Measurements from ENCODE around the gene OAT.
A peak's percentile ranks its signal among the peaks of the same experiment; 100 is the strongest.

Gene OAT

DNA sequence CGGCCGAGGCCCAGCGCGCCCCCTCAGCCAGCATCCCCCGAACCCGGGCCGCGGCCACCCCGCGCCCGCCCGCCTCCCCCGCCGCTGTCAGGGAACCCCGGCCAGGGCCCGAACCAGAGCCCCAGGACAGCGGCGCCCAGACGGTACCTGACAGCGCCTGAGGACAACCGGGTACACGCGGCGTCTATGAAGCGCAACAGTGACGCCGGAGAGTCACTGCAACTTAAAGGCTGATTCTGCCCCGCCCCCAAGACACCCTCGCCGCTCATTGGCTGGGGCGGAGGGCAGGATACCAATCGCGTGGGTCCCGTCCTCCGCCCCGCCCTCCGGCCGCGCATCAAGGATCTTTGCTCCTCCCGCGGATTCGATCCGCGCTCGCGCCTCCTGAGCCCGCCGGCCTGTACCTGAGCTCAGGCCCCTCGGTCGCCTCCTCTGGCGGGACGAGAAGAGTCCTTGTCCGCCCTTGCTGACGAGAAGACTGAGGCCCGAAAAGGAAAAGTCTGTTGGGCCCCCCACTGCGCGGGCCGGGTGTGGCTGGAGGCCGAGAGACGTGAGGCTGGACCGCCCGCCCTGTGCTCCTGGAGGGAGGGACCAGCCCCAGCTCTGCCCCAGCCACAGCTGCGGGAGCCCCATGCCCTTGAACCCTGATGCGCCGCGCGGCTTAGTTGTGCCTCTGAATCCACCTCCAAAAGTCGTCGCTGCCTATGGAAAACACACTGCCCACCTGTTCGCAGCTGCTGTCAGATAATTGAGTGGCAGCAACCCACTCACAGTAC, at the start of gene OAT:
TSS of gene OAT (minus strand) at position 198 of the 776 bp plus-strand sequence. CDS start 6,752 bp downstream, outside the sequence.
- Histone ChIP-seq H3K27ac (ENCODE audit: low read length) (no peak within 1 kb of the TSS), H3K27me3 (ENCODE audit: insufficient read depth, low read length) (peaks cover 25% of the 10 kb centered on the region), H3K9ac (ENCODE audit: low read depth, low read length) (peak within 1 kb of the TSS; percentile 63; the same call in 1 of the 2 replicates), H3K36me3 (ENCODE audit: insufficient read depth, low read depth, low read length) (no peaks in the 10 kb centered on the region), H3K4me3 (ENCODE audit: low read length) (peak within 1 kb of the TSS; percentile 71), H3K4me1 (ENCODE audit: insufficient read depth, low read length) (no peaks in the 10 kb centered on the region; the same call in 1 of the 2 replicates), H3K9me3 (ENCODE audit: insufficient read depth, low read depth, low read length) (no peaks in the 10 kb centered on the region)

DNA sequence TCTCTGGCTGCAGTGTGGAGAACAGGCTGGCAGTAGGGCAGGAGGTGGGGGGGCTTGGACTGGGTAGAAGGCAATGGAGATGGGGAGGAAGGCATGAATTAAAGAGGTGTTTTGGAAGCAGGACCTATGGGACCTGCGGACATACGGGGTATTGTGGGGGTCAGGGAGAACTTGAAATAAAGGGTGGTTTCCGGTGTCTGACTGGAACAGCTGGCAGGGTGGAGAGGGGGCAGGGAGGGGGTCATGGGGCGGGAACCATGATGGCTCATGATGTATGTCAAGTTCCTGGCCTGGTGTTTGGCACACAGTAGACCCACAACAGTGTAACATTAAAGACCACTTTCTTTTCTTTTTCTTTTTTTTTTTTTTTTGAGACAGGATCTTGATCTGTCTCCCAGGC, 48.4 kb upstream of the OAT start:
- no peaks in the 10 kb centered on the region for H3K36me3 ChIP-seq (ENCODE audit: insufficient read depth, low read depth, low read length)
- H3K27ac ChIP-seq (ENCODE audit: low read length): no peak overlapping the region
- no peak overlapping the region for H3K9ac ChIP-seq (ENCODE audit: low read depth, low read length)
- no peaks in the 10 kb centered on the region for H3K9me3 ChIP-seq (ENCODE audit: insufficient read depth, low read depth, low read length)
- no peak overlapping the region for H3K4me3 ChIP-seq (ENCODE audit: low read length)
- H3K27me3 ChIP-seq (ENCODE audit: insufficient read depth, low read length): no peaks in the 10 kb centered on the region
- H3K4me1 ChIP-seq (ENCODE audit: insufficient read depth, low read length): peaks cover 38% of the 10 kb centered on the region

DNA sequence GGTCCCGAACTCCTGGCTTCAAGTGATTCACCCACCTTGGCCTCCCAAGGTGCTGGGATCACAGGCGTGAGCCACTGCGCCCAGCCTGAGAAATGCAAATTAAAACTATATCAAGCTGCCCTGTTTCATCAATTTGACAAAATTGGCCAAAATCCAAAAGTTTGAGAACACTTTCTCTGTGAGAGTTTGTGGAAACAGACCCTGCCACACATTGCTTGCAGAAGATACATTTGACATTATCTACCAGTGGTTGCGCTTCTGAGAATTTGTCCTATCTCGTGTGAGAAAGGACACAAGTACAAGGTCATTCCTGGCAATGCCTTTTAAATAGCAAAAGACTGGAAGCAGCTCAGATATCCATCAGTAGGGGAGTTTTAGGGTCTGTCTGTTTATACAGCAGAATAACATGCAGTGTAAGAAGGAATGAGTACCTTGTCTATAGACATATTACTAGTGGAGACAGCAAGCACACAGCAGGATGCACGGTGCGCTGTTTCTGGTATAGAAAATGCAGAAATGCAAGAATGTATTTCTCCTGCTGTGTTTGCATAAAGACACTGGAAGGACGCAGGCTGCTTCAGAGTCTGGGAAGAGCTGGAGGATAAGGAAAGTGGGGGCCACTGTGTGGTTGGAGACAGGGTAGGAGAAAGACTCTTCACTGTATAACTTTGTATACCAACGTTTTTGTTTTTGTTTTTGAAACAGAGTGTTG, 47.2 kb upstream of the OAT start:
- Histone ChIP-seq H3K36me3 (ENCODE audit: insufficient read depth, low read depth, low read length) (no peaks in the 10 kb centered on the region), H3K4me1 (ENCODE audit: insufficient read depth, low read length) (peaks cover 36% of the 10 kb centered on the region), H3K27me3 (ENCODE audit: insufficient read depth, low read length) (no peaks in the 10 kb centered on the region), H3K27ac (ENCODE audit: low read length) (peak overlapping the region; percentile 22), H3K9ac (ENCODE audit: low read depth, low read length) (peak overlapping the region; percentile 10; the same call in 1 of the 2 replicates), H3K4me3 (ENCODE audit: low read length) (peak overlapping the region; percentile 43; the same call in 1 of the 2 replicates), H3K9me3 (ENCODE audit: insufficient read depth, low read depth, low read length) (no peaks in the 10 kb centered on the region)

DNA sequence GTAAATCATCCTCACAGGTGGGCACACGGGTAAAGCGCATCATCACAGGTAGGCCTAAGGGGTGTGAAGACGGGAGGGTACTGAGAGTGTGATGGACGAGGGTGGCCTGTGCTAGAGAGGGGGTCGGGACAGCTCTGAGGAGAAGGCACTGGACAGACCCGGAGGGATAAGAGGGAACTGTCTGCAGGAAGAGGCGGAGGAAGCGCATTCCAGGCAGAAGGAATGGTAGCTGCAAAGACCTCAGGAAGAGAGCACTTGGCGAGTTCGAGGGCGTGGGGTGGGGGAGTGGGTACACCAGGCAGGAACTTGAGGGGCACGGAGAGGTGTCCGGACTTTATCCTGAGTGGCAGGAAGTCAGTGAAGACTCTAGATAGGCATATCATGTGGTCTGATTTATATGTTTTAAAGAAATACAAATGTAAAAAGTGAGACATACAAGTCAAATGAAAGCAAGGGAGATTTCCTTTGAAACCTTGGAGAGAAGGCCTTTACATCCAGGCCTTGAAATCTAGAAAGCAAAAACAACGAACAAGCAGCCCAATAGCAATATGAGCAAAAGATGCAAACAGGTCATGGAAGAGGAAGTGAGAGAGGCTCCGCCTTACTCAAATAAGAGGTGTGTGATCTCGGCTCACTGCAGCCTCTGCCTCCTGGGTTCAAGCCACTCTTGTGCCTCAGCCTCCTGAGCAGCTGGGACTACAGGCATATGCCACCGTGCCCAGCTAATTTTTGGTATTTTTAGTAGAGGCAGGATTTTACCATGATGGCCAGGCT, 46.5 kb upstream of the OAT start:
- no peaks in the 10 kb centered on the region for H3K36me3 ChIP-seq (ENCODE audit: insufficient read depth, low read depth, low read length)
- H3K4me3 ChIP-seq (ENCODE audit: low read length): peak overlapping the region; percentile 43; the same call in 1 of the 2 replicates
- H3K9ac ChIP-seq (ENCODE audit: low read depth, low read length): peak overlapping the region; percentile 10; the same call in 1 of the 2 replicates
- peak overlapping the region; percentile 22 for H3K27ac ChIP-seq (ENCODE audit: low read length)
- no peaks in the 10 kb centered on the region for H3K9me3 ChIP-seq (ENCODE audit: insufficient read depth, low read depth, low read length)
- peaks cover 29% of the 10 kb centered on the region for H3K4me1 ChIP-seq (ENCODE audit: insufficient read depth, low read length)
- no peaks in the 10 kb centered on the region for H3K27me3 ChIP-seq (ENCODE audit: insufficient read depth, low read length)

DNA sequence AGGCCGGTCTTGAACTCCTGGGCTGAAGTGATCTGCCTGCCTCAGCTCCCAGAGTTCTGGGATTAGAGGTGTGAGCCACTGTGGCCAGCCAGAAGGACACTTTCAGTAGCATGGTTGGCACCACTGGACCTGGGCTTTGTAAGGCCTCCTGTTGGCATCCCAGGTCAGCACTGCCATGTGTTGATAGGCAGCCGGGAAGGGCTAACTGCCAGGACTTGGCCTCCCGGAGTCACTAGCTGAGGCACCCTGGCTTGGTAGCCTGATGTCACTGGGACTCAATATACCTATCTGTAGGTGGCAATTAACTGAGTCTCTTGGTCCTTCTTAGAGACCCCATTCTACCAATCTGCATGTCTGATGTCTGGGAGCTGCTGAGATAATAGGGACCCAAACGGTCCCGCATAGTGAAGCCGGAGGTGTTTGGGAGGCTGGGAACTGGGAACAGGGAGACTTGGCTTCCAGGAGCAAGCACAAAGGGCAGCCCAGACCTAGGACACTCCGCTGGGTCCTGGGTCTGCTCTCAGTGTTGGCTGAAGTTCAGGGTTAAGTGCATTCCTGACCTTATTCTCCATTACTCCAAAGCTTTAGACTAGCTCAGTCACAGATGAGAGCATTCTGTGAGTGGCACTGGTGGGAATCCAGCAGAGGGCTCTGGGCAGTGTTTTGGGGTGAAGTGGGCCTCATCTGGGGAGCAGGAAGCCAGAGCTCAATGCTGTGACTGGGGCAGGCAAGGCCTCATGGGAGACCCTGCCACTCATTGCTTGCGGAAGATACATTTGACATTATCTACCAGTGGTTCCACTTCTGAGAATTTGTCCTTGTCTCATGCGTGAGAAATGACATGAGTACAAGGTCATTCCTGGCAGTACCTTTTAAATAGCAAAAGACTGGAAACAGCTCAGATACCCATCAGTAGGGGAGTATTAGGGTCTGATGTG, 45.6 kb upstream of the OAT start:
- no peak overlapping the region for H3K27ac ChIP-seq (ENCODE audit: low read length)
- peaks cover 26% of the 10 kb centered on the region for H3K4me1 ChIP-seq (ENCODE audit: insufficient read depth, low read length)
- H3K9ac ChIP-seq (ENCODE audit: low read depth, low read length): no peak overlapping the region

DNA sequence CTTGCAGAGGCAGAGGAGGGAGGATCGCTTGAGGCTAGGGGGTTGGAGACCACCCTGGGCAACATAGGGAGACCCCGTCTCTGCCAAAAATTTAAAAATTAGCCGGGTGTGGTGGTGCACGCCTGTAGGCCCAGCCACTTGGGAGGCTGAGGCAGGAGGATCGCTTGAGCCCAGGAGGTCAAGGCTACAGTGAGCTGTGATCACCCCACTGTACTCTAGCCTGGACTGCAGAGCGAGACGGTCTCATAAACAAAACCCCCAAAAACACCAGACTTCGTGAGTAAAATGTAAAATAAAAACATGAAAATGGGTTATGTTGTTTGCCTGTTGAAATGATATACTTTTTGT, 43.6 kb upstream of the OAT start:
- Histone ChIP-seq H3K9ac (ENCODE audit: low read depth, low read length) (peak overlapping the region; percentile 58; the same call in 1 of the 2 replicates), H3K9me3 (ENCODE audit: insufficient read depth, low read depth, low read length) (no peaks in the 10 kb centered on the region), H3K36me3 (ENCODE audit: insufficient read depth, low read depth, low read length) (no peaks in the 10 kb centered on the region), H3K27ac (ENCODE audit: low read length) (no peak overlapping the region), H3K27me3 (ENCODE audit: insufficient read depth, low read length) (0 out of 2 replicates have a peak, but pooled peaks cover 6% of the 10 kb centered on the region), H3K4me1 (ENCODE audit: insufficient read depth, low read length) (peaks cover 22% of the 10 kb centered on the region), H3K4me3 (ENCODE audit: low read length) (peak overlapping the region; percentile 71; the same call in 1 of the 2 replicates)

More for the DNA sequence above, 45.6 kb upstream of the OAT start:
- Histone ChIP-seq H3K9me3 (ENCODE audit: insufficient read depth, low read depth, low read length) (no peaks in the 10 kb centered on the region), H3K27me3 (ENCODE audit: insufficient read depth, low read length) (no peaks in the 10 kb centered on the region), H3K4me3 (ENCODE audit: low read length) (no peak overlapping the region), H3K36me3 (ENCODE audit: insufficient read depth, low read depth, low read length) (no peaks in the 10 kb centered on the region)

DNA sequence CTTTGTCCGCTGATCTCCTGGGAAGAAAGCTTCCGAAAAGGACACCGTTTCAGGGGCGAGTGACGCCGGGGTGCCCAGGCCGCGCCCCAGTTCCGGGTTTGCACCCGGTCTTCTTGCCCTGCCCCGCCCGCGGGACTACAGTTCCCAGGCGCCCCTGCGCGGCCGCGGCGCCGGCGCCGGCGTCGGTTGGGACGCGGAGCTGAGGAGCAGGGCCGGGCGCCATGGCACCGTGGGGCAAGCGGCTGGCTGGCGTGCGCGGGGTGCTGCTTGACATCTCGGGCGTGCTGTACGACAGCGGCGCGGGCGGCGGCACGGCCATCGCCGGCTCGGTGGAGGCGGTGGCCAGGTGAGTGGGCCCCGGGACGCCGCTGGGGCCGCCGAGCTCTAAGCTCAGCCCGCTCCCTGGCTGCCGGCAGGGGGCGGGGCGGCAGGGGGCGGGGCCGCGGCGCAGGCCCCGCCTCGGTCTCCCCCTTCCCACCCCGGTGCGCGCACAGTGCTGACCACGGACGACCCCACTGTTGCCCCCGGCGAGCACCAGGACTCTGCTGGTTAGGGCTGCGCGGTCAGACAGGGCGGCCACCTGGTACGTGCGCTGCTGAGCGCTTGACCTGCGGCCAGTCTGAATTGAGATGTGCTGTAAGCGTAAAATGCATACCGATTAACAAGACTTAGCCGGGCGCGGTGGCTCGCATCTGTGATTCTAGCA, 43.1 kb upstream of the OAT start, which contains the start of gene LHPP:
TSS of gene LHPP (plus strand) at position 182 of the 706 bp plus-strand sequence. CDS start at position 222, 40 bp downstream.
- Histone ChIP-seq H3K4me1 (ENCODE audit: insufficient read depth, low read length) (peaks cover 22% of the 10 kb centered on the region), H3K9me3 (ENCODE audit: insufficient read depth, low read depth, low read length) (no peaks in the 10 kb centered on the region), H3K27me3 (ENCODE audit: insufficient read depth, low read length) (0 out of 2 replicates have a peak, but pooled peaks cover 6% of the 10 kb centered on the region), H3K36me3 (ENCODE audit: insufficient read depth, low read depth, low read length) (no peaks in the 10 kb centered on the region), H3K4me3 (ENCODE audit: low read length) (peak within 1 kb of the TSS; percentile 71), H3K9ac (ENCODE audit: low read depth, low read length) (peak within 1 kb of the TSS; percentile 58; the same call in 1 of the 2 replicates), H3K27ac (ENCODE audit: low read length) (no peak within 1 kb of the TSS)

DNA sequence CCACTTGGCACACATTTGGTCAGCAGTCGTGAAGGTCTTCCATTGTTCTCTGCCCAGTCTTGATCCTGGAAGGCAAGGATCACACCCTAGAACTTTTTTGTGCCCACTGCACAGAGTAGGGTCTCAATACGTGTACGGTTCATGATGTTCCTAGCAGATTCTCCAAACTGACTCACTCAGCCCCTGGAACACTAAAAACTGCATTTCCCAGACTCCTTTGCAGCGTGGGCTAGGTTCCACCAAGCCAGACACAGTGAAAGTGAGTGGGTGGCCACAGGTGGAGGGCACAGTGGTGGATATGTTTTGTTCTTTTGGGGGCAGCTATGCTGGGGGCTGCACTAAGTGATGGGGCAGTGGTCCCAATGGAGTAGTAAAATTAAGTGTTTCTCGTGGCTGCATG, 41.4 kb upstream of the OAT start:
- H3K27me3 ChIP-seq (ENCODE audit: insufficient read depth, low read length): peaks cover 19% of the 10 kb centered on the region
- no peak overlapping the region for H3K4me3 ChIP-seq (ENCODE audit: low read length)
- H3K9me3 ChIP-seq (ENCODE audit: insufficient read depth, low read depth, low read length): no peaks in the 10 kb centered on the region
- peaks cover 10% of the 10 kb centered on the region for H3K4me1 ChIP-seq (ENCODE audit: insufficient read depth, low read length)
- no peak overlapping the region for H3K9ac ChIP-seq (ENCODE audit: low read depth, low read length)
- H3K27ac ChIP-seq (ENCODE audit: low read length): no peak overlapping the region
- H3K36me3 ChIP-seq (ENCODE audit: insufficient read depth, low read depth, low read length): no peaks in the 10 kb centered on the region

DNA sequence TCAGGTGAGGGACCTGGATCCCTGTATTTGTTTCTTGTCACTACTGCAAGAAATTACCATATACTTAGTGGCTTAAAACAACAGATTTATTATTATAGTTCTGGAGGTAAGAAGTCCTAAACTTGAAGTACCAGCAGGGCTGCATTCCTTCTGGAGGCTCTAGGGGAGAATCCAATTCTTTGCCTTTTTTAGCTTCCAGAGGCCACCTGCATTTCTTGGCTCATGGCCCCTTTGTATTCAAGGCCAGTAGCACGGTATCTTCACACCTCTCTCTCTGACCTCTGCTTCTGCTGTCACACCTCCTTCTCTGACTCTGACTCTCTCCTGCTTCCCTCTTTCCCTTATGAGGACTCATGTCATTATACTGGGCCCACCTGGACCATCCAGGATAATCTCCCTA, 40.7 kb upstream of the OAT start:
- H3K4me1 ChIP-seq (ENCODE audit: insufficient read depth, low read length): peaks cover 10% of the 10 kb centered on the region
- H3K27me3 ChIP-seq (ENCODE audit: insufficient read depth, low read length): peaks cover 19% of the 10 kb centered on the region
- no peaks in the 10 kb centered on the region for H3K36me3 ChIP-seq (ENCODE audit: insufficient read depth, low read depth, low read length)
- H3K9ac ChIP-seq (ENCODE audit: low read depth, low read length): no peak overlapping the region
- no peak overlapping the region for H3K27ac ChIP-seq (ENCODE audit: low read length)
- H3K4me3 ChIP-seq (ENCODE audit: low read length): no peak overlapping the region
- H3K9me3 ChIP-seq (ENCODE audit: insufficient read depth, low read depth, low read length): no peaks in the 10 kb centered on the region

DNA sequence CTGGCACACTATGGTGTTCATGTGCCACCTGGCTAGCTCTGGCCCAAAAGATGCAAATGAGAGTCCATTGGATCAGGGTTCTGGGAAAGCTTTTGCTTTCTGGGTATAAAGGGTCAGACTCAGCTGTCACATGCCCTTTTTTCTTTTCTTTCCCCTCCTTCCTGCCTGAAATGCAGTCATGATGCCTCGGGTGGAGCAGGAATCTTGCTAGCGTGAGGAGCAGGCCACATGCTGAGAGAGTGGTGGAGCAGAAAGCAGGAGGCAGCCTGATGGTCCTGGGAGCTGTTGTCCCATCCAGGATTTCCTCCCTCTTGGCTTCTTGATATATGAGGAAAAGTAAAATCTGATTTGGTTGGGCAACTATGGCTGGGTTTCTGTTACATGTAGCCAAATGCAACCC, 40.2 kb upstream of the OAT start:
- Histone ChIP-seq H3K36me3 (ENCODE audit: insufficient read depth, low read depth, low read length) (no peaks in the 10 kb centered on the region), H3K27ac (ENCODE audit: low read length) (no peak overlapping the region), H3K9me3 (ENCODE audit: insufficient read depth, low read depth, low read length) (no peaks in the 10 kb centered on the region), H3K9ac (ENCODE audit: low read depth, low read length) (no peak overlapping the region), H3K27me3 (ENCODE audit: insufficient read depth, low read length) (peaks cover 21% of the 10 kb centered on the region), H3K4me1 (ENCODE audit: insufficient read depth, low read length) (peaks cover 15% of the 10 kb centered on the region), H3K4me3 (ENCODE audit: low read length) (no peak overlapping the region)
